Brain microvascular endothelial cell (primary cell): ENCODE results near the gene TPRA1.

Experiments used
- DNase-seq: peaks from one replicate; pipeline ENCODE4 v3.0.0-alpha.2; 2020
- H3K27ac ChIP-seq: fragments of 250-450 bp; sonication (Bioruptor Pico); 2 replicates; pipeline ENCODE4 v1.5.1; 2020; ENCODE audit warnings: mild to moderate bottlenecking, moderate library complexity
- H3K27me3 ChIP-seq: fragments of 250-450 bp; sonication (Bioruptor Pico); replicated peaks from 2 replicates; pipeline ENCODE4 v1.5.1; 2020; ENCODE audit warnings: mild to moderate bottlenecking
- H3K36me3 ChIP-seq: fragments of 250-450 bp; sonication (Bioruptor Pico); replicated peaks from 2 replicates; pipeline ENCODE4 v1.5.1; 2020; ENCODE audit warnings: mild to moderate bottlenecking
- H3K4me3 ChIP-seq: 2 replicates; pipeline ENCODE4 v1.5.1; 2011; ENCODE audit warnings: low read depth, mild to moderate bottlenecking, control low read depth, low read length, moderate library complexity
- CTCF ChIP-seq: IDR thresholded peaks from 2 replicates; pipeline ENCODE4 v1.5.1; 2011; ENCODE audit warnings: low read depth, mild to moderate bottlenecking, moderate library complexity, low read length, control low read depth, inconsistent platforms; ENCODE audit errors: missing control alignments
- in situ Hi-C: cut with HindIII; loops from 2 replicates; pipeline ENCODE4 v1.10.0; 2017; ENCODE audit warnings: low sequenced_read_pairs, low pct_ligation_motif_present

The TPRA1 gene

GRCh38 chr3:127590593-127591465 is at the start of gene TPRA1:
TSS of gene TPRA1 (minus strand) at chr3:127590733. CDS start at chr3:127580146, 10,587 bp downstream.
- Histone ChIP-seq H3K27me3 (no peaks in the 10 kb centered on the region), H3K36me3 (no peaks in the 10 kb centered on the region), H3K4me3 (peak within 1 kb of the TSS; percentile 77), H3K27ac (peak within 1 kb of the TSS; percentile 80)
- DNase-seq, result peak; percentile 95
- TF ChIP-seq CTCF, result peak; percentile 16
- in situ Hi-C loops, result no loop called here

- TF ChIP-seq CTCF, result no peak
- Histone ChIP-seq H3K27ac (no peak overlapping the region), H3K27me3 (no peaks in the 10 kb centered on the region), H3K36me3 (no peaks in the 10 kb centered on the region), H3K4me3 (no peak overlapping the region)
- DNase-seq, result no peak
- in situ Hi-C loops, result no loop called here
Observed at GRCh38 chr3:127640042-127640355, 49.5 kb upstream of the TPRA1 start.

GRCh38 chr3:127639173-127640041 is 48.9 kb upstream of the TPRA1 start:
- Histone ChIP-seq H3K4me3 (no peak overlapping the region), H3K27ac (no peak overlapping the region), H3K36me3 (no peaks in the 10 kb centered on the region), H3K27me3 (no peaks in the 10 kb centered on the region)
- no peak for TF ChIP-seq CTCF
- DNase-seq, result peak; percentile 55
- in situ Hi-C loops, result no loop called here

- DNase-seq, result no peak
- in situ Hi-C loops, result no loop called here
- Histone ChIP-seq H3K4me3 (no peak overlapping the region), H3K27ac (no peak overlapping the region), H3K27me3 (no peaks in the 10 kb centered on the region), H3K36me3 (no peaks in the 10 kb centered on the region)
- TF ChIP-seq CTCF, result no peak
Observed at GRCh38 chr3:127637971-127638370, 47.4 kb upstream of the TPRA1 start.

- Histone ChIP-seq H3K4me3 (no peak overlapping the region), H3K36me3 (no peaks in the 10 kb centered on the region), H3K27ac (no peak overlapping the region), H3K27me3 (no peaks in the 10 kb centered on the region)
- in situ Hi-C loops, result no loop called here
- TF ChIP-seq CTCF, result peak; percentile 12
- peak; percentile 51 for DNase-seq
Observed at GRCh38 chr3:127637546-127637945, 47.0 kb upstream of the TPRA1 start.
